ENCODE measurements around the gene SSRP1.
"Not testable (repeated sequence)": the region's sequence is repeated elsewhere in the genome, so short reads cannot be mapped to it uniquely, and the experiment has no call there.

The SSRP1 gene

DNA sequence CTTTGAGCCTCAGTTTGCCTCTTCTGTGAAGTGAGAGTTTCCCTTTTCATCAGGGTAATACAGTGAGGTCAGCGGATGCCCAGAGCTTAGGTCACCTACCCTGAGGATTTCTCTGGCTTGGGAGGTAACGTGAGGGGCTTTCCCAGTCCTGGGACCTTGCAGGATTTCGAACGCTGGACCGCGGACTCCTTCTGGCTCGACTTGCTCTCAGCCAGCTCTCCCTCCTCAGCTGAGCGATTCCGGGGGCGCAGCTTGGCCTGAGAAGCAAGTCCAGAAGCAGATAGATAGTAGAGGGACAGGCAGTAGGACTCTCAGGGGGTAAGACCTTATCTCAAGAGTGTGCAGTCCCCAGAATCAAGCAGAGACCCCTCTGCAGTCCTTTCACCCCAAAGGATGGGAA is 34.9 kb downstream of the SSRP1 start:
- DNase-seq (ENCODE audit: low read depth): no peak

DNA sequence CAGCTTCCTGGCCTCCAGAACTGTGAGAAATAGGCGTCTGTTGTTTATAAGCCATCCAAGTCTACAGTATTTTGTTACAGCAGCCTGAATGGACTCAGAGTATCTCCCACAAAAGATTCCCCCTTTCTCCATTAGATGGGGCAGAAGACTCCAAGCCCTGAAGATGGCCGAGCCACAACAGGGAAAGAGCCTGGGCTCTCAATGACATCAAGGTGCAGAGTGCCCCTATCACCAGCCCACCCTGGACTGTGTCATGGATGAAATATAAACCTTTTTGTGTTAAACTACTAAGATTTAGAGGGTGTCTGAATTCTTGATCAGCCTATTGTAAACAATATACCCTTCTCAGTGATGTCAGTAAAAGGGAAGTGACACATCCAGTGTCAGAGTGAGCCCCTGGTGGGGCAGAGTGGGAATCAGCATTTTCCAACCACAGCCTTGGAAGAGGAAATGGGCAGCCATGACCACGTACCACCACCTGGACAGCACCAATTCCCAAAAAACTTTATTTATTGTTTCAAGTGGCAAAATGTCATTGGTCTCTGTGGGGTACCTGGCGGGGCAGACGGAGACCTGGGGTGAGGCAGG is 36.4 kb downstream of the SSRP1 start:
- no peak for DNase-seq (ENCODE audit: low read depth)

DNA sequence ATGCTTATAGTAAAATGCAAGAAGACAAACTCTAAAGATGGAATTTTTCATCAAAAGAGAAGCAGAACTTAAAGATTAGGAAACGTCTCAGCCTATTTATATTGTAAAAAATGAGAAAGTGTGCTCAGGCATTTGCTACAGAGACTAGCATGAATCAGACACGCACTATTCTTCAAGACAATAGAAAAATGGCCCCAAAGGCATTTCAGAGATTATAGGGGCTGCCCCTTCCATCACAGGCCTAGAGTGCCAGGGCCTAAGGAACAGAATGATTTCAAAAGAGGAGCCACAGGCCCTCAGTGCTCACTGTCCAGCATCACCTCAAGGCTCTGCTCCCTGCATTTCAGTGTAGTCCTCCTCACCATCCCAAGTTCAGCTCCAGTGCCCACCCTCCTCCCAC is 38.5 kb downstream of the SSRP1 start:
- DNase-seq (ENCODE audit: low read depth): no peak

DNA sequence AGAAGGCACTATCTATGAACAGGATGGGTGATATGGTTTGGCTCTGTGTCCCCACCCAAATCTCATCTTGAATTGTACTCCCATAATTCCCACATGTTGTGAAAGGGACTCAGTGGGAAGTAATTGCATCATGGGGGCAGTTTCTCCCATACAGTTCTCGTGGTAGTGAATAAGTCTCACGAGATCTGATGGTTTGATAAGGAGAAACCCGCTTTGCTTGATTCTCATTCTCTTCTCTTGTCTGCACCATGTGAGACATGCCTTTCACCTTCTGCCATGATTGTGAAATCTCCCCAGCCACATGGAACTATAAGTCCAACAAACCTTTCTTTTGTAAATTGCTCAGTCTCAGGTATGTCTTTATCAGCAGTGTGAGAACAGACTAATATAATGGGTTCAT is 39.5 kb downstream of the SSRP1 start:
- not testable (repeated sequence) for DNase-seq (ENCODE audit: low read depth)

DNA sequence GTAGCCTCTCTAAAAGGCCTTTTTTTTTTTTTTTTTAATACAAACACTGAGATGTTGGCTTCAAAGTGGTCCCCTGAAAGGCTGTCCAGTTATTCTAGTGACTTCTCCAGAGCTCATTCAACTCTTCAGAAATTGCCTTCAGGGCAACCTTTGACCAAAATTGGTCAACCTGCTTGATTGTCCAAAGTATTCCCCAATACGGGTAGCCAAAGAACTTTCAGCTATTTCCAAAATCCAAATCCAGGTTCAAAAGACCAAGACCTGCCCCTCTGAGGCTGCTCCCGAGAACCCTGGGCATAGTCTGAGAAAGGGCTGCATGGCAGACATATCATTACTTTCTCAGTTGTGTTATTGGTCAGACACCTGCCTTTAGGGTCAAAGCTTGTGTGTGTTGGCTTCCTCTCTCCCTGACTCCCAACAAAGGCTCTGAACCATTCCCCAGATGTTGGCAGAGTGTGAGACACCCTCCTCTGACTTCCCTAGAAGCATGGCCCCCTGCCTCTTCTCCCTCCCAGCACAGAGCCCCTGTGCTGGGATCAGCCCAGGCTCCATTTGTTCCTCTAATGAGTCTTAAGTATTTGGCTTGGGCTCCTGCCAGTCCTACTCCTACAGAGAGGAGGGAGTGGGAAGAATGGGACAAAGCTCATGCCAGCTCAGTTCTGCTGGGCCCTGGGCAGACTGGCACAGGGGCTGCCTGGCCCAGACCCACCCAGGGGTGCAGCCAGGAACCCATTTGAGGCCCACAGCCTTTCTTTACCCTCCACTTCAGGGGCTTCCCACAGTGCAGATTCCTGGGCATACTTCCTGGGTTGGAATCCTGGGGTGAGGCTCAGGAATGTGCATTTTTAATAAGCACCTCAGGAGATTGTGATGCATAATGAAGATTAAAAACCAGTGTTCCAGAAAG is 41.2 kb downstream of the SSRP1 start:
- no peak for DNase-seq (ENCODE audit: low read depth)

- DNase-seq (ENCODE audit: low read depth): no peak
Observed at GRCh38 chr11:57290288-57290687, 45.4 kb downstream of the SSRP1 start.

DNA sequence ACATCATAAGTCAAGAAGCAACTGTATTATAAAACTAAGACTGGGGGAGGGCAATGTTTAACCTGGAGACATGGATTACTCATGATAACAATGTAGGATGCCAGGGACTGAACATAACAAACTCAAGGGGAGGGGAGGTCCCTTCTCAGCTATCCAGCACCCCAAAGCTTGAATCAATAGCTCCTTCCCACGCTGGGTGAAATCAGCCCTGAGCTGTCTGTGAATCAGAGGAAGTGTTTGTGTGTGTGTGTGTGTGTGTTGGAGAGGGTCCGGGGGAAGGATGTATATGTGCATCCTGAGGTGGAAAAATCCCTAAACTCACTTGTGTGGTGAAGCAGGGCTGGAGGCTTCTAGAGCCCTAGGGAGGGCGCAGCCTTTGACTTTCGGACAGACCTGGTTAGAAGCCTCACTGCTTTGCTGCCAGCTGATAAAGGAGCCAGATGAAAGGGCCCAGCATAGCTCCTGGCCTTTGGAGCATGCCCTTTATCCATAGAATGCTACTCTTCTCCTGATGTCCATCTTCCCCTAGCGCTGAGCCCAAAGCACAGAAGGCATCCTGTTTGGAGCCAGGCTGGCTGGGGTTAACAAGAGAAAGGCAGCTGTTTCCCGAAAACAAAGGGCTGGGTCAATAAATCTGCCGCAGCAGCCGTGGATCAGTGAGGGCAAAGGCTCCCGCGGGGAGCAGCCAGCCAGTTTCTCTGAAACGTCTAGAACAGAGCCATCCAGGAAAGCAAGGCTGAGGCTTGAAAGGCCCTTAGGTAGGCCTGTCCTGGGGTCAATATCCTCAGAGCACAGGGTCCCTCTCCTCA is 46.7 kb downstream of the SSRP1 start:
- DNase-seq (ENCODE audit: low read depth): no peak

GRCh38 chr11:57287884-57288283 is 47.8 kb downstream of the SSRP1 start:
- DNase-seq (ENCODE audit: low read depth): no peak

- DNase-seq (ENCODE audit: low read depth): no peak
Observed at GRCh38 chr11:57283231-57283990, 52.3 kb downstream of the SSRP1 start.

GRCh38 chr11:57281546-57281945 is 54.1 kb downstream of the SSRP1 start:
- not testable (repeated sequence) for DNase-seq (ENCODE audit: low read depth)

DNA sequence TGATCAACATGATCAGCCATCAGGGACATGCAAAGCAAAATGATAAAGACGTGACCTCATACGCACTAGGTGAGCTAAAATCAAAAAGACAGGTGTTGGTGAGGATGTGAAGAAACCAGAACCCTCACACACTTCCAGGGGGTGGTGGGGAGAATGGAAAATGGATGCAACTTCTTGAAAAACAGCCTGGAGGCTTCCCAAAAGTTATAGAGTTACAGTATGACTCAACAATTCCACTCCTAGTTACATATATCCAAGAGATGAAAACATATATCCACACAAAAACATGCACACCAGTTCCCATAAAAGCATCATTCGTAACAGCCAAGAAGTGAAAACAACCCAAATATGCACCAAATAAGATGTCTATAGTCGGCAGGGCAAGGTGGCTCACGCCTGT is 56.6 kb downstream of the SSRP1 start:
- DNase-seq (ENCODE audit: low read depth): no peak

DNA sequence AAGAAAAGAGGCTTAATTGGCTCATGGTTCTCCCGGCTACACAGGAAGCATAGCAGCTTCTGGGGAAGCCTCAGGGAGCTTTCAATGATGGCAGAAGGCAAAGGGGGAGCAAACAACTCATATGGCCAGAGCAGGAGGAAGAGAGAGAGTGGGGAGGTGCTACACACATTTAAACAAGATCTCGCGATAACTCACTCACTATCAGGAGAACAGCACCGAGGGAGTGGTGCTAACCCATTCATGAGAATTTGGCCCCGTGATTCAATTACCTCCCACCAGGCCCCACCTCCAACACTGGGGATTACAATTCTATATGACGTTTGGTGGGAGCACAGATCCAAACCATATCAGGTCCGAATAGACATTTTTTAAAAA is 57.0 kb downstream of the SSRP1 start:
- no peak for DNase-seq (ENCODE audit: low read depth)

DNA sequence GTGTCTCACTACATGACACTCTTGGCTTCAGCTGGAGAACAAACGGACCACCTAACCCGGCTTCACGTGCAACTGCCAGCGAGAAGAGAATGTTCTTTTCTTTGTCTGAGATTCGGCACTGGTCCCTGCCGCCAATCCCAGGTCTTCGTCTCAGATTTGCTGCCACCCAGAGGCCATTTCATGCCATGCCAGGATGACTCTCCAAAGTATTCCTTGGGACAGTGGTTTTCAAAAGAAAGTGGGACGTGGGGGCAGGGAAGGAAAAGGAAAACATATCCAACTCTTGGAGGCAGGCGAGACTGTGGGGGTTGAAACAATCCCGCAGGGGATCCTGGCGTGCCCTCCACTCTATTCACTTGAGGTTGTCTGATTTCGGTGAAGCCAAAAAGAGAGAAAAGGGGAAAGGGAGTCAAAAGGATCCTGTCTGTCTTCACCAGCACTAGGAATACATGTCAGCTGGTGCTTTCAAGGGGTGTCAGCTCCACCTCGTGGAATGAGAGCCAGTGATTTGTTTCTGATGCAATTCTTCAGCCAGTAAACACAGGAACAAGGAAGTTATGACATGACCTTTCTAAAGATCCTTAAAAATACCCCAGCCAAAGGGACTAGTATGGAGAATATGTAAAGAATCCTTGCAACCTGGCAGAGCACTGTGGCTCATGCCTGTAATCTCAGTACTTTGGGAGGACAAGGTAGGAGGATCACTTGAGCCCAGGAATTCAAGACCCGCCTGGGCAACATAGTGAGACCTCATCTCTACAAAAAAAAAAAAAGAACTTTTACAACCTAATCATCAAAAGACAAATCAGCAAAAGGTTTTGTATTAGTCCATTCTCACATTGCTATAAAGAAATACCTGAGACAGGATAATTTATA is 57.6 kb downstream of the SSRP1 start:
- no peak for DNase-seq (ENCODE audit: low read depth)

DNA sequence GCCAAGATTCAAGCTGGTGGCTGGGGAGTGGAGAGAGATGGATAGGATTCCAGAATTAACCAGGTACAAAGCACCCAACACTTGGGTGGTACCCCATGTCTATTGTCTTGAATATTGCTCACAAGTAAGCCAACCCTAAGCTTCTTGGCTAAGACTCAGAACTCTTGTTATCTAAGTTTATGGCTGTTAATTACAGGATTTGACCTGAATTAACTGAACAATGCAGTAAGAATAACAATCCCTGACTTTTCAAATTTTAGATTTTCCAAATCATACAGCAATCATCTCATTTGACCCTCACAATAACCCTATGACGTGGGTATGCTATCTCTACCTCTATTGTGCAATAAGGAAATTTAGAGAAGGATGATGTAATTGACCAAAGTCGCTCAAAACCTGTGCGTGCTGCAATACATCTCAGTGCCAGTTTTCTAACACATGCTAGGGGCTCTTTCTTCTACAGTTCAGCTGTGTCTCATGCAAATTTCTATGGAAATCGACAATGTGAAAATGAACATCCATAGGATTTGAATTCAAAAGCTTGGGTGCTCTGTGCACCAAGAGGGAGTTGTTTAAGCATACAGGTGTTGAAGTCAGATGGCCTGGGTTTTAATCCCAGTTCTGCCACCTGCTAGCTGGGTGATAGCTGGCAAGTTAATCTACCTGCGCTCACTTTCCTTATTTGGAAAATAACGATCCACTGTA is 58.6 kb downstream of the SSRP1 start:
- no peak for DNase-seq (ENCODE audit: low read depth)

- DNase-seq (ENCODE audit: low read depth): no peak
Observed at GRCh38 chr11:57276169-57276970, 59.3 kb downstream of the SSRP1 start.

Data from stimulated activated CD8-positive, alpha-beta memory T cell treated with anti-CD3 and anti-CD28 coated beads, Interleukin-15, amount 100 ng/mL, for 24 hours (primary cell).